Coronary artery (tissue), 2 donors: ENCODE results near the gene GMDS.

Source experiments
- DNase-seq: peaks from one replicate; pipeline ENCODE4 v3.0.0-alpha.2; 2017; ENCODE audit warnings: low spot score
- H3K27ac ChIP-seq, 2 donors: fragments of 200-600 bp; sonication (generic); one replicate each; pipeline ENCODE4 v1.5.1; 2016 to 2019
- H3K4me3 ChIP-seq: fragments of 200-600 bp; sonication (generic); 2 replicates; pipeline ENCODE4 v1.5.1; 2016; ENCODE audit warnings: mild to moderate bottlenecking, moderate library complexity
- TF ChIP-seq, protein P1 (sequence below): fragments of 200-600 bp; sonication (generic); IDR thresholded peaks from one replicate; pipeline ENCODE4 v1.5.1; 2019; ENCODE audit warnings: antibody characterized with exemption

Gene GMDS

DNA sequence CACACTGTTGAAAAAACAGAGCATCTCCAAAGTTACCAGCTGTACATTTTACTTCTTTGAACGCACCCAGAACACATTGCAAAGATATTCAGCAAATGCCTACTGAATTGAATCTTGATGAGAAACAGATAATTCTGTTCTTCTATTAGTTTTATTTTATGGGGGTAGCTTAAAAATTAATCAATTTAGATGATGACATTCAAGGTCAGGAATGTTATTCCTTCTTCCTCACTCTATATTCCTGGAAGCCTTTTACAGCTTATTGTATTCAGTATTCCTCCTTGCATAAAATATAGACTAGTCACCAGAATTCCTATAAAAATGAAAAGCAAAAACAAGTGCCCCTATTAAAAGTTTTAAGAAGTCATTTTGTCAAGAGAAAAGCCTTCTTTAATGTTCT is 21.4 kb upstream of the GMDS start:
- no peak overlapping the region for H3K27ac ChIP-seq
- no peak for DNase-seq
- TF ChIP-seq, protein P1, sequence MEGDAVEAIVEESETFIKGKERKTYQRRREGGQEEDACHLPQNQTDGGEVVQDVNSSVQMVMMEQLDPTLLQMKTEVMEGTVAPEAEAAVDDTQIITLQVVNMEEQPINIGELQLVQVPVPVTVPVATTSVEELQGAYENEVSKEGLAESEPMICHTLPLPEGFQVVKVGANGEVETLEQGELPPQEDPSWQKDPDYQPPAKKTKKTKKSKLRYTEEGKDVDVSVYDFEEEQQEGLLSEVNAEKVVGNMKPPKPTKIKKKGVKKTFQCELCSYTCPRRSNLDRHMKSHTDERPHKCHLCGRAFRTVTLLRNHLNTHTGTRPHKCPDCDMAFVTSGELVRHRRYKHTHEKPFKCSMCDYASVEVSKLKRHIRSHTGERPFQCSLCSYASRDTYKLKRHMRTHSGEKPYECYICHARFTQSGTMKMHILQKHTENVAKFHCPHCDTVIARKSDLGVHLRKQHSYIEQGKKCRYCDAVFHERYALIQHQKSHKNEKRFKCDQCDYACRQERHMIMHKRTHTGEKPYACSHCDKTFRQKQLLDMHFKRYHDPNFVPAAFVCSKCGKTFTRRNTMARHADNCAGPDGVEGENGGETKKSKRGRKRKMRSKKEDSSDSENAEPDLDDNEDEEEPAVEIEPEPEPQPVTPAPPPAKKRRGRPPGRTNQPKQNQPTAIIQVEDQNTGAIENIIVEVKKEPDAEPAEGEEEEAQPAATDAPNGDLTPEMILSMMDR, result no peak

DNA sequence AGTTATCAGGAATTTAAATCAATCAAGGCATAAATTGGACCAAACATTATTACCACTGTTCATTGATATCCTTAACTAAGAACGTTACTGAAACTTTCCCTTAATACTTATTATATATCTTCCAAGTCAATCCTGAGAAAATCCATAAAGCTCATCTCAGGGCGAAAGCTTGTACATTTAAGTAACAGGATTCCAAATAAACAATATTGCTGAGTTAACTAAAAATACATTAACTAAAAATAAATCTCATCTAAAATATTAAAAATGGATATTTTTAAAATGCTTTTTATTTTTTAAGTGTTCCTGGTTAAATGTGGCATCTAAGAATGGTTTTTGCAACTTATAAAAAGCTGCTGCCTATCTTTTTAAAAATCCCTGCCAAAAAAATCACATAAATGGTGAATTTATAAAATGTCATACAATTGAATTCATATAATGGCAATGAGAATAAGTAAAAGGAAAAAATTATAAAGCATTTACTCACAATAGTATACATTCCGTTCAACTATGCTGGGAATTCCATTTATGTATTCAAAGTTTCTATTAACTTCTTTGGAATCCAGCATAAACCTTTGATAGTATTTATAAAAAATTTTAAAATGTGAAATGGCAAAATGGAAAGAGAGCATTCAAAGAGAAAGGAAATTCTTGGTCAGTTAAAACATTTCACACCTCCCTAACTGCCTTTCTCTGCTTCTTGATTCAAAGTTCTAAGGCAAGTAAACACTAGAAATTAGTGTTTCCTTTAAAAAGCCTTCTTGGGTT is 20.8 kb upstream of the GMDS start:
- DNase-seq, result no peak
- TF ChIP-seq, protein P1, result no peak
- no peak overlapping the region for H3K27ac ChIP-seq
- no peak overlapping the region for H3K4me3 ChIP-seq

More for the DNA sequence above, 21.4 kb upstream of the GMDS start:
- H3K4me3 ChIP-seq, result no peak overlapping the region

GRCh38 chr6:2264932-2265331 is 19.5 kb upstream of the GMDS start:
- DNase-seq, result no peak
- TF ChIP-seq, protein P1, result no peak
- no peak overlapping the region for H3K27ac ChIP-seq
- H3K4me3 ChIP-seq, result no peak overlapping the region

DNA sequence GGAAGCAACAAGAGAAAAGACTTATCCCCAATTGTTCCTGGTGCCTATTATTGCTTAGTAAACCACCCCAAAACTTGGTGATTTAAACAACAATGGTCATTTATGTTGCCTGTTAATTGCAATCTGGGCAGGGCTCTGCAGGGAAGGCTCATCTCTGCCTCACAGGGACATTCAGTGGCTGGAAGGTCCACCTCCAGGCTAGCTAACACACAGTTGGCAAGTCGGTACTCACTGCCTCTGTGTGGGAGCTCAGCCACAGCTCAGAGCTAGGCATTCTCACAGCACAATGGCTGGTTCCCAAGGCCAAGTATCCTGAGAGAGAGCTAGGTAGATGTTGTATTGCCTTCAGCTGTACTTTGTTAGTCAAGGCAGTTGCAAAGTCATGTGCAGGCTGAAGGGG is 18.5 kb upstream of the GMDS start:
- no peak overlapping the region for H3K27ac ChIP-seq
- H3K4me3 ChIP-seq, result no peak overlapping the region
- TF ChIP-seq, protein P1, result no peak
- DNase-seq, result no peak

DNA sequence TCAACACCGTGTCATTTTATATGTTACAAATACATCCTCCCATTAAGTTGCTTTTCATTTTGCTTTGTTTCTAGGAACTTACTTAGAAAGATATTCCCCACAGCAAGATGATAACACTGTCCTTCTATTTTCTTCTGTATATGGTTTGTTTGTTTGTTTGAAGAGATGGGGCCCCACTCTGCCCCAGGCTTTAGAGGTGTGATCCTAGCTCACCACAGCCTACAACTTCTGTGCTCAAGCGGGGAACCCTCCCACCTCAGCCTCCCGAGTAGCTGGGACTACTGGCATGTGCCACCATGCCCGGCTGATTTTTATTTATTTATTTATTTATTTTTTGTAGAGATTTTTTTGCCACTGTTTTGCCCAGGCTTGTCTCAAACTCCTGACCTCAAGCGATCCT is 14.2 kb upstream of the GMDS start:
- no peak for DNase-seq
- Histone ChIP-seq H3K27ac (no peak overlapping the region), H3K4me3 (no peak overlapping the region)
- TF ChIP-seq, protein P1, result no peak

- no peak for DNase-seq
- TF ChIP-seq, protein P1, result no peak
- Histone ChIP-seq H3K4me3 (no peak overlapping the region), H3K27ac (no peak overlapping the region)
Observed at GRCh38 chr6:2259002-2259494, 13.6 kb upstream of the GMDS start.

DNA sequence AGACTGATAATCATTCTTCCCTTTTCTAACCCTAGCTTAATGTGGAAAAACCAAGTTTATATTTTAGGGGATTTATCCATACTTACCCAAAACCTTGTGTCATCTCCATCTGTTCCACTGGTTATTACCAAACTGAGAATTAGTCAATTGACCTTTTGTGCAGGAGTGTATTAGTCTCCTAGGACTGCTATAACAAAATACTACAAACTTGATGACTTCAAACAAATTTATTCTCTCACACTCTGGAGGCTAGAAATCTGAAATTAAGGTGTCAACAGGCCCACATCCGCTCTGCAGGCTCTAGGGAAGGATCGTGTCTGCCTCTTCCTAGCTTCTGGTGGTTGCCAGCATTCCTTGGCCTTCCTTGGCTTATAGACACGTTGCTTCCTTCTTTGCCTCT is 12.7 kb upstream of the GMDS start:
- Histone ChIP-seq H3K27ac (no peak overlapping the region), H3K4me3 (no peak overlapping the region)
- TF ChIP-seq, protein P1, result no peak
- no peak for DNase-seq
